SJCRH30 (cell line): Measurements from ENCODE around the gene MINPP1. TPM values are rescaled to one million over a fixed set of nuclear protein-coding genes. Genes with fewer than 3 reads are reported as not detected.
"Not testable (repeated sequence)": the region's sequence is repeated elsewhere in the genome, so short reads cannot be mapped to it uniquely, and the experiment has no call there.

Experiments
- DNase-seq, 2 experiments: peaks; one replicate each; pipeline ENCODE4 v3.0.0-alpha.2; 2015 to 2020
- H3K27ac ChIP-seq: fragments of 250-450 bp; sonication (Bioruptor Pico); 2 replicates; pipeline ENCODE4 v1.5.1; 2020; ENCODE audit warnings: mild to moderate bottlenecking, moderate library complexity
- H3K27me3 ChIP-seq: fragments of 250-450 bp; sonication (Bioruptor Pico); 2 replicates; pipeline ENCODE4 v1.5.1; 2020; ENCODE audit warnings: mild to moderate bottlenecking, moderate library complexity
- H3K36me3 ChIP-seq: fragments of 250-450 bp; sonication (Bioruptor Pico); 2 replicates; pipeline ENCODE4 v1.5.1; 2020; ENCODE audit warnings: mild to moderate bottlenecking, moderate library complexity
- H3K4me1 ChIP-seq: fragments of 250-450 bp; sonication (Bioruptor Pico); 2 replicates; pipeline ENCODE4 v1.5.1; 2020; ENCODE audit warnings: mild to moderate bottlenecking, moderate library complexity
- H3K4me3 ChIP-seq: fragments of 250-450 bp; sonication (Bioruptor Pico); 2 replicates; pipeline ENCODE4 v1.5.1; 2020; ENCODE audit warnings: mild to moderate bottlenecking, moderate library complexity
- H3K9me3 ChIP-seq: fragments of 250-450 bp; sonication (Bioruptor Pico); replicated peaks from 2 replicates; pipeline ENCODE4 v1.5.1; 2020; ENCODE audit warnings: mild to moderate bottlenecking, moderate library complexity
- total RNA-seq: library from RNA; depleted of rRNA; stranded (reverse); fragments of >200 nt; shearing (Covaris generic); gene quantifications from 2 replicates; pipeline ENCODE4 v1.2.3, GENCODE V29; 2014

The MINPP1 gene
- total RNA-seq, 1 experiment from 2014 or later: 19.3 TPM

GRCh38 chr10:87565010-87565409, 60.3 kb downstream of the MINPP1 start:
- Histone ChIP-seq H3K27me3 (no peaks in the 10 kb centered on the region), H3K27ac (no peak overlapping the region), H3K9me3 (no peaks in the 10 kb centered on the region)

GRCh38 chr10:87575851-87576250, 71.2 kb downstream of the MINPP1 start:
- Histone ChIP-seq H3K36me3 (no peaks in the 10 kb centered on the region), H3K4me3 (no peak overlapping the region), H3K27me3 (no peaks in the 10 kb centered on the region), H3K9me3 (no peaks in the 10 kb centered on the region), H3K4me1 (no peaks in the 10 kb centered on the region), H3K27ac (no peak overlapping the region)
- DNase-seq: no peak

More at GRCh38 chr10:87565010-87565409, 60.3 kb downstream of the MINPP1 start:
- Histone ChIP-seq H3K4me3 (no peak overlapping the region), H3K36me3 (no peaks in the 10 kb centered on the region), H3K4me1 (no peaks in the 10 kb centered on the region)
- DNase-seq: no peak

- Histone ChIP-seq H3K27me3 (no peaks in the 10 kb centered on the region), H3K36me3 (no peaks in the 10 kb centered on the region), H3K4me1 (no peaks in the 10 kb centered on the region), H3K9me3 (no peaks in the 10 kb centered on the region), H3K27ac (no peak overlapping the region), H3K4me3 (no peak overlapping the region)
- no peak for DNase-seq
Measured at GRCh38 chr10:87578160-87578841, 73.6 kb downstream of the MINPP1 start.

- Histone ChIP-seq H3K27ac (no peak overlapping the region), H3K36me3 (no peaks in the 10 kb centered on the region)
- peak; percentile 12 to 27 for DNase-seq
Measured at GRCh38 chr10:87578842-87579401, 74.2 kb downstream of the MINPP1 start.

GRCh38 chr10:87579563-87579962, 74.9 kb downstream of the MINPP1 start:
- H3K4me3 ChIP-seq: no peak overlapping the region
- H3K9me3 ChIP-seq: no peaks in the 10 kb centered on the region
- H3K27ac ChIP-seq: no peak overlapping the region
- H3K4me1 ChIP-seq: no peaks in the 10 kb centered on the region
- H3K27me3 ChIP-seq: no peaks in the 10 kb centered on the region
- no peak for DNase-seq
- H3K36me3 ChIP-seq: no peaks in the 10 kb centered on the region

More at GRCh38 chr10:87578842-87579401, 74.2 kb downstream of the MINPP1 start:
- H3K27me3 ChIP-seq: no peaks in the 10 kb centered on the region
- no peaks in the 10 kb centered on the region for H3K9me3 ChIP-seq
- no peaks in the 10 kb centered on the region for H3K4me1 ChIP-seq
- H3K4me3 ChIP-seq: no peak overlapping the region

- Histone ChIP-seq H3K36me3 (no peaks in the 10 kb centered on the region), H3K4me3 (no peak overlapping the region), H3K27me3 (no peaks in the 10 kb centered on the region), H3K9me3 (no peaks in the 10 kb centered on the region), H3K4me1 (no peaks in the 10 kb centered on the region), H3K27ac (no peak overlapping the region)
- no peak for DNase-seq
Measured at GRCh38 chr10:87580016-87580415, 75.3 kb downstream of the MINPP1 start.

- Histone ChIP-seq H3K9me3 (no peaks in the 10 kb centered on the region), H3K36me3 (no peaks in the 10 kb centered on the region), H3K4me1 (peaks cover 8% of the 10 kb centered on the region; the same call in 1 of the 2 replicates), H3K27ac (no peak overlapping the region), H3K27me3 (no peaks in the 10 kb centered on the region), H3K4me3 (no peak overlapping the region)
- DNase-seq: peak in 1 of 2 experiments; percentile 48
Measured at GRCh38 chr10:87585565-87586514, 81.1 kb downstream of the MINPP1 start.

- H3K36me3 ChIP-seq: no peaks in the 10 kb centered on the region
- DNase-seq: peak; percentile 22 to 56
- H3K27me3 ChIP-seq: no peaks in the 10 kb centered on the region
- H3K27ac ChIP-seq: no peak overlapping the region
- H3K4me3 ChIP-seq: no peak overlapping the region
- H3K4me1 ChIP-seq: peaks cover 8% of the 10 kb centered on the region; the same call in 1 of the 2 replicates
- no peaks in the 10 kb centered on the region for H3K9me3 ChIP-seq
Measured at GRCh38 chr10:87589645-87590051, 85.0 kb downstream of the MINPP1 start.

GRCh38 chr10:87590705-87591588, 86.3 kb downstream of the MINPP1 start:
- DNase-seq: no peak
- Histone ChIP-seq H3K36me3 (no peaks in the 10 kb centered on the region), H3K27me3 (no peaks in the 10 kb centered on the region), H3K27ac (no peak overlapping the region), H3K4me1 (peaks cover 8% of the 10 kb centered on the region; the same call in 1 of the 2 replicates), H3K9me3 (no peaks in the 10 kb centered on the region), H3K4me3 (no peak overlapping the region)

GRCh38 chr10:87591589-87591886, 86.8 kb downstream of the MINPP1 start:
- no peak for DNase-seq
- no peak overlapping the region for H3K27ac ChIP-seq
- no peak overlapping the region for H3K4me3 ChIP-seq
- no peaks in the 10 kb centered on the region for H3K36me3 ChIP-seq
- H3K4me1 ChIP-seq: peaks cover 8% of the 10 kb centered on the region; the same call in 1 of the 2 replicates
- H3K9me3 ChIP-seq: no peaks in the 10 kb centered on the region
- no peaks in the 10 kb centered on the region for H3K27me3 ChIP-seq

- not testable (repeated sequence) for H3K27ac ChIP-seq, H3K27me3 ChIP-seq, H3K4me3 ChIP-seq, H3K36me3 ChIP-seq, DNase-seq, H3K9me3 ChIP-seq, H3K4me1 ChIP-seq
Measured at GRCh38 chr10:87592920-87593319, 88.2 kb downstream of the MINPP1 start.

- Histone ChIP-seq H3K27me3 (no peaks in the 10 kb centered on the region), H3K36me3 (no peaks in the 10 kb centered on the region), H3K27ac (no peak overlapping the region), H3K9me3 (no peaks in the 10 kb centered on the region), H3K4me3 (no peak overlapping the region), H3K4me1 (peaks cover 8% of the 10 kb centered on the region; the same call in 1 of the 2 replicates)
- no peak for DNase-seq
Measured at GRCh38 chr10:87593702-87594101, 89.0 kb downstream of the MINPP1 start.

GRCh38 chr10:87594181-87594580, 89.5 kb downstream of the MINPP1 start:
- H3K9me3 ChIP-seq: no peaks in the 10 kb centered on the region
- no peak overlapping the region for H3K27ac ChIP-seq
- no peaks in the 10 kb centered on the region for H3K36me3 ChIP-seq
- no peaks in the 10 kb centered on the region for H3K27me3 ChIP-seq
- peaks cover 8% of the 10 kb centered on the region; the same call in 1 of the 2 replicates for H3K4me1 ChIP-seq
- DNase-seq: no peak
- no peak overlapping the region for H3K4me3 ChIP-seq

GRCh38 chr10:87594864-87595263, 90.2 kb downstream of the MINPP1 start:
- no peak for DNase-seq
- Histone ChIP-seq H3K4me3 (no peak overlapping the region), H3K4me1 (peaks cover 1% of the 10 kb centered on the region; the same call in 1 of the 2 replicates), H3K36me3 (no peaks in the 10 kb centered on the region), H3K27me3 (no peaks in the 10 kb centered on the region), H3K9me3 (no peaks in the 10 kb centered on the region), H3K27ac (no peak overlapping the region)
